Central memory CD4-positive, alpha-beta T cell (primary cell): Measurements from ENCODE around the gene C1orf35.

Experiments
- DNase-seq: peaks from one replicate; pipeline ENCODE4 v3.0.0; 2022

Gene C1orf35

DNA sequence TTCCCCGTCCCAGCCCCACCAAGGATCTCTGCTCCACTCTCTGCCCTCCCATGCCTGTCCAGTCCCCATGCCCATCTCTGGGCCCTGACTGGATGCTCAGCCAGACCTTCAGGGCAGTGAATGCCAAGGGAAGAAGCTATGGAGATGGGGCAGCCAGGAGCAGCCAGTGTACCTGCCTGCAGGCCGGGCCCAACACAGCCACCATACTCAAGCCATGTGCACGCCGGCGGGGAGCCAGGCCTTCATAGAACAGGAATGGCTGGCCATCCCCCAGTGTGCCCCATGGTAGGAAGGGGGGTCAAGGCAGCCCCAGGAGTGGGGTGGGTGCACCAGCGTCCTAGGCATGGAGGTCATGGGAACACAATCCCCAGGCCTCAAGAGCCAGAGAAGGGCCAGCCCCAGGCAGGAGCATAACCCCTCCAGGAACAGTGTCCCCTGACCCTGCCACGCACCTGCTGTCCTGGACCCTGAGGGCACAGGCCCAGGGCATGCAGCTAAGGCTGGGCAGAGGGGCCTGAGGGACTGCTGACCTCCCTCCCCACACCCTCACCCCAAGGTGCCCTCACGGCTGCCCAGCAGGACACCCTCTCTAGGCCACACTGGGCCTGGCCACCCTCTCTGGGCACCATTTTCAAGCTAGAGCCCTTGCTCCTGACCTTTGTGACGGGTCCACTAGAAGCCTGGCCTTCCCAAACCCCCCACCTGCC is 40.9 kb downstream of the C1orf35 start:
- no peak for DNase-seq

DNA sequence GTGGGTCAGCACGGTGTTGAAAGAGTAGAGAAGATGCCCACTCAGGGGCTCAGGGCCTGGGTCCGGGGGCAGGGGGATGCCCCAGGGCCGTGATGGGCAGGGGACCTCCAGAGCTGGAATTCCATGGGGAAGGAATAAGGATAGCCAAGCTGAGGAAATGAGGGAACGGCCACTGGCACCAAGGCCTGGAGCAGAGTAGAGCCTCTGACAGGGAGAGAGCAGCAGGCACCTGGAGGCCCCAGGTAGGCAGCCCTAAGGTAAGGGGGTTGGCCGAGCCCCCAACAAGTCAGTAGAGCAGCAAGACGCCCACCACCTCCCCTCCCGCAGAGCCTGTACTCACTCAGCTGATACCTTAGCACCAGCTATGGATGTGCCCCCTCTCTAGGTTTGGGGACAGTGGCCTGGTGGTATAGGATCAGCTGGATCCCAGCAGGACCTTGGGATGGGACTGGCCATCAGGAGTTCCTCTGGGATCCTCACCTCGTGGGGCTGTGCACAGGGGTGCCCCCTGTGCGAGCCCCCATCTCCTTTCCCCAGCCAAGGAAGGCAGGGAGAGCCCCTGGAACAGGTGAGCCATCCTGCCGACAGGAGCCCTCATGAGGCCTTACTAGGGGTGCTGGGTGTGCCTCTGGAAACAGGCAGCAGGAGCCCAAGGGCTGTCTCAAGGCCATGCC is 41.6 kb downstream of the C1orf35 start:
- DNase-seq: no peak

DNA sequence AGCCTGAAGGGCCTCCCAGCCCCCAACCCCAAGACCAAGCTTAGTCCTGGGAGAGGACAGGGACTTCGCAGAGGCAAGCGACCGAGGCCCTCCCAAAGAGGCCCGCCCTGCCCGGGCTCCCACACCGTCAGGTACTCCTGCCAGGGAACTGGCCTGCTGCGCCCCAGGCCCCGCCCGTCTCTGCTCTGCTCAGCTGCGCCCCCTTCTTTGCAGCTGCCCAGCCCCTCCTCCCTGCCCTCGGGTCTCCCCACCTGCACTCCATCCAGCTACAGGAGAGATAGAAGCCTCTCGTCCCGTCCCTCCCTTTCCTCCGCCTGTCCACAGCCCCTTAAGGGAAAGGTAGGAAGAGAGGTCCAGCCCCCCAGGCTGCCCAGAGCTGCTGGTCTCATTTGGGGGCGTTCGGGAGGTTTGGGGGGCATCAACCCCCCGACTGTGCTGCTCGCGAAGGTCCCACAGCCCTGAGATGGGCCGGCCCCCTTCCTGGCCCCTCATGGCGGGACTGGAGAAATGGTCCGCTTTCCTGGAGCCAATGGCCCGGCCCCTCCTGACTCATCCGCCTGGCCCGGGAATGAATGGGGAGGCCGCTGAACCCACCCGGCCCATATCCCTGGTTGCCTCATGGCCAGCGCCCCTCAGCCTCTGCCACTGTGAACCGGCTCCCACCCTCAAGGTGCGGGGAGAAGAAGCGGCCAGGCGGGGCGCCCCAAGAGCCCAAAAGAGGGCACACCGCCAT is 42.5 kb downstream of the C1orf35 start:
- no peak for DNase-seq

DNA sequence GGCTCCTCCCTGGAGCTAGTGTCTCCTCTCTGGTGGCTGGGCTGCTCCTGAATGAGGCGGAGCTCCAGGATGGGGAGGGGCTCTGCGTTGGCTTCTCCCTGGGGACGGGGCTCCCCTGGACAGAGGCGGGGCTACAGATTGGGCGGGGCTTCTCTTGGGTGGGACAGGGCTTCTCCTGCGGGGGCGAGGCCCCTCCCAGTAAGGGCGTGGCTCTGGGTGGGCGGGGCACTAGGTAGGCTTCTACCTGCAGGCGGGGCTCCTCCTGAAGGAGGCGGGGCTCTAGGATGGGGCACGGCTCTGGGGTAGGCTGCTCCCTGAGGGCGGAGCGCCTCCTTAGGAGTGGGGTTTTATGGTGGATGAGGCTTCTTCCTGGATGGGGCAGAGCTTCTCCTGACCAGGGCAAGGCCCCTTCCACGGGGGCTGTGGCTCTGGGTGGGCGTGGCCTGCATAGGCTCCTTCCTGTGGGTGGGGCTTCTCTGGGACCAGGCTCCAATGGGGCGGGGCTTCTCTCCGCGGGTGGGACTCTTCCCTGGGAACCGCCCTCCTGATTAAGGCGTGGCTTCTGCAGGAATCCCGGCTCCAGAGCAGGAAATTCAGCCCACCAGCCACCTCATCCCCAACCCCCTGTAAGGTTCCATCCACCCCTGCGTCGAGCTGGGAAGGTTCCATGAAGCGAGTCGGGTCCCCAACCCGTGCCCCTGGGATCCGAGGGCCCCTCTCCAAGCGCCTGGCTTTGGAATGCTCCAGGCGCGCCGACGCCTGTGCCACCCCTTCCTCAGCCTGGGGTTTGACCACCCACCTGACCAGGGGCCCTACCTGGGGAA is 43.3 kb downstream of the C1orf35 start:
- peak; percentile 64 for DNase-seq

DNA sequence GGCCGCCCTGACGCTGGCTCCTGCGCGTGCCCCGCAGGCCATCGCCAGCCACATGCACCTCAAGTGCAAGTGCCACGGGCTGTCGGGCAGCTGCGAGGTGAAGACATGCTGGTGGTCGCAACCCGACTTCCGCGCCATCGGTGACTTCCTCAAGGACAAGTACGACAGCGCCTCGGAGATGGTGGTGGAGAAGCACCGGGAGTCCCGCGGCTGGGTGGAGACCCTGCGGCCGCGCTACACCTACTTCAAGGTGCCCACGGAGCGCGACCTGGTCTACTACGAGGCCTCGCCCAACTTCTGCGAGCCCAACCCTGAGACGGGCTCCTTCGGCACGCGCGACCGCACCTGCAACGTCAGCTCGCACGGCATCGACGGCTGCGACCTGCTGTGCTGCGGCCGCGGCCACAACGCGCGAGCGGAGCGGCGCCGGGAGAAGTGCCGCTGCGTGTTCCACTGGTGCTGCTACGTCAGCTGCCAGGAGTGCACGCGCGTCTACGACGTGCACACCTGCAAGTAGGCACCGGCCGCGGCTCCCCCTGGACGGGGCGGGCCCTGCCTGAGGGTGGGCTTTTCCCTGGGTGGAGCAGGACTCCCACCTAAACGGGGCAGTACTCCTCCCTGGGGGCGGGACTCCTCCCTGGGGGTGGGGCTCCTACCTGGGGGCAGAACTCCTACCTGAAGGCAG is 44.0 kb downstream of the C1orf35 start:
- peak; percentile 82 for DNase-seq

DNA sequence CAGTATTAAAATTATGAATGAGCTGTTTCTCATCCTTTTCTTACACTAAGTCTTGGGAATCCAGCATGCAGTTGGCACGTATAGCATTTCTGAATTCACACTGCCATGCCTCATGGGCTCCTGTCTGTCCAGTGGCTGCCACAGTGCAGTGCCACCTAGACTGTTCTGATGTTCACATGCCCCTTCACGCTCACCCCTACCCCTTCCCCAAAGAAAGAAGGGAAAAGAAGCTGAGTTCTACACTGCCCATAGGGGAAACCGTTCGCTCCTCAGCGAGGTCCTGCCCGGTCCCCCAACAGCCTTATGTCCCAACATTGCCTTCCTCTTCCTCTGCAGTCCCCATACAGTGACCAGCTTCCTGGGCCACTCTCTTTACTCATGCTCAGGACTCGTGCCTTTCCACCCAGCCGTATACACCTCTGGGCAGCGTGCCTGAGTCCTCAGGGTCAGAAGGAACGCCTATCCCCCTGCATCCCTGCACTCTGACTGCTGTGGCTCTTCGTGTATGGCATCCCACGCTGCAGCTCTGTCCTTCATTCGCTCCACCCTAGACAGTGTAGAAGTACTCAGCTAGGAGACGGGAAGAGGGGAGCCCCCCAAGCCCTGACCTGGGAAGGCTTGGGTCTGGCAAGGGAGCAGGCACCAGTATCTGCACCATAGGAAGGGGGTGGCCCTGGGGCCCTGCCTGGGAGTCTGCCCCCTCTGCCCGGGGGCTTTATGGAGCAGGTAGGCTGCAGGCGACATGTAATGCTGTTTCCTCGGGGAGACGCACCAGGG is 44.8 kb downstream of the C1orf35 start:
- DNase-seq: no peak
